Thymus (tissue), 11 donors: ENCODE data around the gene NSUN6. TPM values are rescaled to one million over a fixed set of nuclear protein-coding genes. Genes with fewer than 3 reads are reported as not detected.
A peak's percentile ranks its signal among the peaks of the same experiment; 100 is the strongest.

Experiments
- DNase-seq, 9 donors: peaks; one replicate each; pipeline ENCODE4 v3.0.0-alpha.2; 2013; ENCODE audit warnings: low spot score in 9 of 9, low read depth in 6 of 9, missing footprints in 1 of 9
- H3K27ac ChIP-seq, 2 donors: one replicate each; pipeline ENCODE4 v1.5.1; 2013; ENCODE audit warnings: control low read depth in 1 of 2, low read depth in 1 of 2, low read length in 1 of 2, mild to moderate bottlenecking in 1 of 2, moderate library complexity in 1 of 2
- H3K27me3 ChIP-seq, 2 donors: one replicate each; pipeline ENCODE4 v1.5.1; 2013; ENCODE audit warnings: low read length in 1 of 2; ENCODE audit not compliant: control insufficient read depth in 2 of 2, insufficient read depth in 1 of 2
- H3K36me3 ChIP-seq, 2 donors: one replicate each; pipeline ENCODE4 v1.5.1; 2013; ENCODE audit warnings: low read length in 1 of 2, mild to moderate bottlenecking in 1 of 2, moderate library complexity in 1 of 2; ENCODE audit not compliant: control insufficient read depth in 2 of 2, insufficient read depth in 2 of 2
- H3K4me1 ChIP-seq, 2 donors: one replicate each; pipeline ENCODE4 v1.5.1; 2013; ENCODE audit warnings: low read length in 2 of 2; ENCODE audit not compliant: control insufficient read depth in 2 of 2, insufficient read depth in 2 of 2
- H3K4me3 ChIP-seq, 2 donors: one replicate each; pipeline ENCODE4 v1.5.1; 2013; ENCODE audit warnings: low read length in 2 of 2, control low read depth in 1 of 2, mild to moderate bottlenecking in 1 of 2
- H3K9me3 ChIP-seq, 2 donors: one replicate each; pipeline ENCODE4 v1.5.1; 2013; ENCODE audit warnings: low read length in 1 of 2, mild to moderate bottlenecking in 1 of 2; ENCODE audit not compliant: control insufficient read depth in 2 of 2, insufficient read depth in 1 of 2
- WGBS: extraction: QIAGEN DNeasy Blood & Tissue Kit; methylation state at CpG from one replicate; pipeline ENCODE4 v1.1.7; 2013; 5-methylcytosine and 5-hydroxymethylcytosine counted together
- polyA plus RNA-seq: library from polyadenylated mRNA; stranded (reverse); fragments of 200-250 nt; gene quantifications from one replicate; pipeline ENCODE4 v1.2.3, GENCODE V29; 2013
- total RNA-seq: library from RNA; stranded (reverse); fragments of 120-200 nt; gene quantifications from one replicate; pipeline ENCODE4 v1.2.4, GENCODE V29; 2013
- donor health status: healthy.

Gene NSUN6
- total and polyA plus RNA-seq, 2 donors, result 18.9 to 24.6 TPM

DNA sequence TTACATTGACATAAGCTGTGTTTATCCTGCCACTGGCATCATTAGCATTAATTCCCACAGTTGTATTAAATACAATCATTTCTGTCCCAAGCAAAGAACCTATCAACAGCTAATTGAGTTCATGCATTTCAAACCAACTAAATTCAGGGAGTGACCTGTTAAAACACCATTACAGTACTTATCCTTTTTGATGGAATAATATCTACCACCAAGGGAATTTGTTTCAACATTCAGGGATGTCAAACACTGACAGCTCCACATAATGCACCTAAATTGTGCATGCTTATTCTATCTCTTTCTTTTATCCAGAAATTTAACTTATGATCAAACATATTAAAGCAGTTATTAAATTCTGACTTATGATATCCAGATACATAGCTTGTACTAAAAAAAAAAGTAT lies 136.8 kb downstream of the NSUN6 start:
- H3K4me3 ChIP-seq, result no peak overlapping the region
- no peaks in the 10 kb centered on the region for H3K36me3 ChIP-seq
- H3K4me1 ChIP-seq, result no peaks in the 10 kb centered on the region
- no peaks in the 10 kb centered on the region for H3K9me3 ChIP-seq
- H3K27ac ChIP-seq, result no peak overlapping the region
- DNase-seq, result no peak
- H3K27me3 ChIP-seq, result no peaks in the 10 kb centered on the region

DNA sequence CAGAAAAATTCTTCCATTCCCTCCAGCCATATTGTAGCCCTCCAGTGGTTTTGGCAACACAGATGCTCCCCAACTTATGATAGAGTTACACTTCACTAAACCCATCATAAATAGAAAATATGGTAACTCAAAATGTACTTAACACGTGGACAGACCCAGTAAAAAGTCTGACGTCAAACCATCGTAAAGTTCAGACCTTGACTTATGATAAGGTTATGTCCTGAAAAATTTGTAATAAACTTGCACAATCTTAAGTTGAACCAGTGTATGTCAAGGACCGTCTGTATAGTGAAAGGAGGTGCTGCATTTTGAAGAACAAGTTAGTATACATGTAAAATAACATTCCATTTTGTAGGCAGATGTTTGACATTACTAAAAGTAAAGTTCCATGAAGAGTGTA lies 142.8 kb downstream of the NSUN6 start:
- Histone ChIP-seq H3K9me3 (no peaks in the 10 kb centered on the region), H3K27me3 (no peaks in the 10 kb centered on the region), H3K36me3 (no peaks in the 10 kb centered on the region), H3K4me1 (no peaks in the 10 kb centered on the region), H3K27ac (no peak overlapping the region), H3K4me3 (no peak overlapping the region)
- DNase-seq, result no peak
- 98% methylated on average over 4 of the region's 4 CpGs for WGBS

DNA sequence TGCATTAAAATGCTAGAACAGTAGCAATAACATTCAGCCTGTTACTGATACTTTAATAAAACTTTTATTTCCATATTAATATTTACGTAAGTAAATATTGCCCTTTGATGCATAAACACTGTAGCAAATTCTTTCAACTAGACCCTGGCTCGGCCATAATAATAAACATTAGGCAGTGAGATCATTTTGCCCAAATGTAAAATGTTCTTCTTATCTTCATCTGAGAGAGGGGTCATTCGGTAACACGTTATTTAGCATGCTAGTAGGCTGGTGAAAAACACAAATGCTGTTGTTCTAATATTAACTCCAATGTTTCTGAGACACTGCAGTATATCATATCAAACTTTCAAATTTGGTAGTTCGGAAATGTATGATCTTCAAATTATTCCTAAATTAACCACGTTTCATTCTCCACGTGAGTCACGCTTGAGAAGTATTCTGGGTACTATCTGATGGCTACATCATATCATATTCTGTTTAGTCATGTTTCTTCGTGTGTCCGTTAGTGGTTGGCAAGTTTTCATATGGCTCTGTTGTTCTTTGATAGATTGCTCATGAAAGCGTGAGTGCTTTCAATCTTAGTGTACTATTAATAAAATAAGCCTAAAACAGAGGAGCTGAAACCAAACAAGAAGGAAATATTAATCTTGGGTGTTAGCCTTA lies 145.8 kb downstream of the NSUN6 start:
- 93% methylated on average over 11 of the region's 11 CpGs for WGBS
- Histone ChIP-seq H3K27ac (no peak overlapping the region), H3K36me3 (no peaks in the 10 kb centered on the region), H3K27me3 (no peaks in the 10 kb centered on the region), H3K9me3 (no peaks in the 10 kb centered on the region), H3K4me3 (no peak overlapping the region), H3K4me1 (no peaks in the 10 kb centered on the region)
- DNase-seq, result no peak

DNA sequence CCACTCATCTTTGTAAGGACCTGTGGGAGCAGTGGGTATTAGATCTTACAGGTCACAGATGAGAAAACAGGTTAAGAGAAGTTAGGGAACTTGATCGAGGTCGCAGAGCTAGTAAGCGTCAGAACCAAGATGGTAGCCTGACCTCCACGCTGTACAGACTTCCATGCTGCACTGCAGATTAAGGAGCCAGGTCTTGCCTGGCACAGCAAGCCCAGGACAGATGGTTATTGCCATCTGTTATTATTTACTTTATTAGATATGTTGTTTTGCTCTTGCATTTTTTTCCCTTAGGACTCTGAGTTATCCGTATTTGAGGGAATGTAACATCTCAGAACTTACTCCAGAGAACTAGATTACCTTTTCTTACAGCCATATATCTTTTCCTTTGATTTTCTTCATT lies 147.2 kb downstream of the NSUN6 start:
- Histone ChIP-seq H3K36me3 (no peaks in the 10 kb centered on the region), H3K4me3 (no peak overlapping the region), H3K27ac (no peak overlapping the region), H3K27me3 (no peaks in the 10 kb centered on the region), H3K9me3 (no peaks in the 10 kb centered on the region), H3K4me1 (no peaks in the 10 kb centered on the region)
- 97% methylated on average over 5 of the region's 5 CpGs for WGBS
- no peak for DNase-seq

DNA sequence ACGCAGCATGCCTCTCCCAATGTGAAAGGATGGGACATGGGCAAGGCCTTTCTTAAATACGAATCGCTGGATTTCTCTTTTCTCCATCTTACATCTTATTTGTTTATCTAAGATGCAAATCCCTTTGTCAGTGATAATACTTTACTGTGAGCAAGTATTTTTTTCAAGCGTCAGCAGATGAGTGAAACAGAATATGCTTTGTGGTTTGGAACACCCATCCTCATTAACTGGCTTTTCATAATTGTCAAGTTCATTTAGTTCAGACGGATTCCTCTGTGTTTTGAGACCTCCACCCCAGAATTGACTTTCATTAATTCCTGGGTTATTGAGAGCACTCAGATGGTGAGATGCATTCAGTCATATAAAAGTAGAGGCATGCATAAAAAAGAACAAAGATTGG lies 149.8 kb downstream of the NSUN6 start:
- Histone ChIP-seq H3K4me1 (no peaks in the 10 kb centered on the region), H3K4me3 (no peak overlapping the region), H3K27me3 (no peaks in the 10 kb centered on the region), H3K27ac (no peak overlapping the region), H3K36me3 (no peaks in the 10 kb centered on the region), H3K9me3 (no peaks in the 10 kb centered on the region)
- DNase-seq, result no peak
- WGBS, result 84% methylated on average over 5 of the region's 5 CpGs

DNA sequence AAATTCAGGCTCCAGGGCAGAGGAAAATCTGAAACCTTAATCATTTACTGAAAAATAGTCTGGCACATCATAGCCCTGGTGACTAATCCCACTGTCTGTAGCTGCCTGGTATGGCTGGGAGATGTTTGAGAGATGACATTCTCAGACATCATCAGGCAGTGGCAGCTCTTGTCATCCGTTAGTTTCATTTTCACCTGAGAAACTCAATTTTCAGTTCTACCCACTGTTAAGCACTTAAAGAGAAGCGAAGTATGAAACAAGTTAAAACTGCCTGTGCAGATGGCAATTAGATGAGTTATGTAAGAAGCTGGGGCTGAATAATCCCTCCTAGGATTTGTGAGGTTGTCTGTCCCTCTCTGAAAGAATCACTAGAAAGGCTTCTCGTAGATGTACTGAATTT lies 150.2 kb downstream of the NSUN6 start:
- Histone ChIP-seq H3K27ac (no peak overlapping the region), H3K4me1 (no peaks in the 10 kb centered on the region), H3K9me3 (no peaks in the 10 kb centered on the region), H3K36me3 (no peaks in the 10 kb centered on the region), H3K4me3 (no peak overlapping the region), H3K27me3 (no peaks in the 10 kb centered on the region)
- WGBS, result 83% methylated on average over 3 of the region's 3 CpGs
- peak in 1 of 9 donors; percentile 2 for DNase-seq

DNA sequence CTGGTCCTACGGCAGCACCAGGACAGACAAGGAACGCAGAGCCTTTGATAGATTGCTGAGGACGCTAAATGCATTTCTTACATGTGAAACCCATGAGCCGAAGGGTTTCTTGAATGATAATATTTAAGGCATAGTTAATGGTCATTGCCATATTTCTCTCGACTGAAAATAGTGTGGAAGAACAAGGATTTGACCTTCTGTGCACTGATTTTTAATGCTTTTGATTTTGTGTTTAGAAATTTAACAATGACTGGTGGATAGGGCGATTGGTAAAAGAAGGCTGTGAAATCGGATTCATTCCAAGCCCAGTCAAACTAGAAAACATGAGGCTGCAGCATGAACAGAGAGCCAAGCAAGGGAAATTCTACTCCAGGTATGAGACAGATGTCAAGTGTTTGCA lies 150.8 kb downstream of the NSUN6 start:
- Histone ChIP-seq H3K27me3 (no peaks in the 10 kb centered on the region), H3K9me3 (no peaks in the 10 kb centered on the region), H3K27ac (no peak overlapping the region), H3K36me3 (no peaks in the 10 kb centered on the region), H3K4me1 (no peaks in the 10 kb centered on the region), H3K4me3 (no peak overlapping the region)
- no peak for DNase-seq
- WGBS, result 94% methylated on average over 7 of the region's 7 CpGs

DNA sequence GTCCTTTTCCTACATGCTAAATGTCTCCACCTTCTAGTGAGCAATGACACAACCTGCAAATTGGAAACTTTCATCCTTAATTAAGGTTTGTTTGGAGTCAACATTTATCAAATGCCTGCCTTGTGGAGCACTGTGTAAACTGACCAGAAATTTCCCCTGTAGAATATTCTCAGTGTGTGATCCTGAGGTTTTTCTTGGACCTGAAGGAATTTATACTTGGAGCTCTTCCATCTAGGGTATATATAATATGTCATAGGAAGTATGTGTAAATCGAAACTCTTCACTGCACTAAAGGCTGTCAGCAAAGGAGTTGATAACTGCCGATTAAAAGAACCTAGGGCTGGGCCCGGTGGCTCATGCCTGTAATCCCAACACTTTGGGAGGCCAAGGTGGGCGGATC lies 152.4 kb downstream of the NSUN6 start:
- DNase-seq, result no peak
- no peak overlapping the region for H3K4me3 ChIP-seq
- WGBS, result 98% methylated on average over 4 of the region's 4 CpGs
- H3K27ac ChIP-seq, result no peak overlapping the region
- H3K4me1 ChIP-seq, result no peaks in the 10 kb centered on the region
- H3K9me3 ChIP-seq, result no peaks in the 10 kb centered on the region
- H3K27me3 ChIP-seq, result no peaks in the 10 kb centered on the region
- H3K36me3 ChIP-seq, result no peaks in the 10 kb centered on the region

DNA sequence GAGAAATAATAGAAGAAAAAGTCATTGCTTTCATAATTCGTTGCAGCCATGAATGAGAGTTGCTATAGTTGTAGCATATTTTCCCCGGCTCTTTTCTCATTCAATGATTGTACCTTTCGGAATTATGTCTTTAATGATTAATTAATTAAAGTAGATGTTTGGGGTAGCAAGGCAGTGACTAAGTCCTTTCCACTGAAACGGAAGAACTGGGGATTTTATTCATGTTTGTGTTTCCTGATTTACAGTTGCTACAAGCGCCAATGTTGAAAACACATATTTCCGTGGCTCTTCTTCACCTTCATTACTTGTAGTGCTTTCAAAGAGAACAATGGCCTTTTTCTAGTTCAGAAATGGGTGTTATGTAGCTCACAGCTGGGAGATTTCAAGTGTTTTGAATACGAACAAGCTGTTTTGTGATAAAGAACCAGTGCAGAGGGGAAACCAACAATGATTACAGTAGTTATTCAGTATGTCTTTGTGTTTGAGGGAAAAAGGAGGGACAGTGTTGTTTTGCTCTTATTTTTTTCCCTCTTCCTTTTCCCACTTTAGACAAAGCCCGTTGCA lies 153.5 kb downstream of the NSUN6 start:
- H3K36me3 ChIP-seq, result no peaks in the 10 kb centered on the region
- no peaks in the 10 kb centered on the region for H3K27me3 ChIP-seq
- WGBS, result 95% methylated on average over 8 of the region's 8 CpGs
- H3K4me1 ChIP-seq, result no peaks in the 10 kb centered on the region
- H3K9me3 ChIP-seq, result no peaks in the 10 kb centered on the region
- H3K27ac ChIP-seq, result no peak overlapping the region
- H3K4me3 ChIP-seq, result no peak overlapping the region
- no peak for DNase-seq
